Astrocyte (in vitro differentiated cells and primary cell): ENCODE data around the gene TKTL2.

ENCODE experiments used
- EZH2 ChIP-seq: IDR thresholded peaks from 2 replicates; pipeline ENCODE4 v1.6.1; 2012; ENCODE audit warnings: mild to moderate bottlenecking, low read length, inconsistent platforms; ENCODE audit not compliant: insufficient read depth
- TF ChIP-seq, protein P1 (sequence below): IDR thresholded peaks from 2 replicates; pipeline ENCODE4 v1.5.1; 2011; ENCODE audit warnings: low read depth, mild to moderate bottlenecking, inconsistent platforms, low read length, moderate library complexity; ENCODE audit not compliant: insufficient read depth

DNA sequence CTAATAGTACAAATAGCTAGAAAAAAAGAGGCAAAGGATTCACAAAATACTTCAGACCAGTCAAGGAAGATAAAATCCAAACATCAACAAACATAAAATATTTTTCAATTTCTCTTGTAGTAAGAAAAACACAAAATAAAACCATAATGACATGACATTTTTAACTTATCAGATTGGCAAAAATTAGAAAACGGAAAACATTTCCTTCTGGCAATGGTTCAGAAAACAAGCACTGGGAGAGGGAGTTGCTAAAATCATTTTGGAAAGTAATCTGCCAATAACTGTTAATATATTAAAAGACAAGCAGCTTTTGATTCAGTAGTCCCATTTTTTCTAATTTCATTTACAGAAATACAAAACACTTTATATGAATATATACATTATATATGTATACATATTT lies 26.1 kb downstream of the TKTL2 start:
- TF ChIP-seq, protein P1, sequence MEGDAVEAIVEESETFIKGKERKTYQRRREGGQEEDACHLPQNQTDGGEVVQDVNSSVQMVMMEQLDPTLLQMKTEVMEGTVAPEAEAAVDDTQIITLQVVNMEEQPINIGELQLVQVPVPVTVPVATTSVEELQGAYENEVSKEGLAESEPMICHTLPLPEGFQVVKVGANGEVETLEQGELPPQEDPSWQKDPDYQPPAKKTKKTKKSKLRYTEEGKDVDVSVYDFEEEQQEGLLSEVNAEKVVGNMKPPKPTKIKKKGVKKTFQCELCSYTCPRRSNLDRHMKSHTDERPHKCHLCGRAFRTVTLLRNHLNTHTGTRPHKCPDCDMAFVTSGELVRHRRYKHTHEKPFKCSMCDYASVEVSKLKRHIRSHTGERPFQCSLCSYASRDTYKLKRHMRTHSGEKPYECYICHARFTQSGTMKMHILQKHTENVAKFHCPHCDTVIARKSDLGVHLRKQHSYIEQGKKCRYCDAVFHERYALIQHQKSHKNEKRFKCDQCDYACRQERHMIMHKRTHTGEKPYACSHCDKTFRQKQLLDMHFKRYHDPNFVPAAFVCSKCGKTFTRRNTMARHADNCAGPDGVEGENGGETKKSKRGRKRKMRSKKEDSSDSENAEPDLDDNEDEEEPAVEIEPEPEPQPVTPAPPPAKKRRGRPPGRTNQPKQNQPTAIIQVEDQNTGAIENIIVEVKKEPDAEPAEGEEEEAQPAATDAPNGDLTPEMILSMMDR: no peak
- no peak for TF ChIP-seq EZH2
